ENCODE data around the gene TSNAX. TPM values are rescaled to one million over a fixed set of nuclear protein-coding genes. Genes with fewer than 3 reads are reported as not detected.

TSNAX gene
- total and polyA plus RNA-seq, 9 of the 15 experiments (the other 6 are each of a cell fraction or from before 2014, with no cell fraction given): 33.8 to 102 (median 61.2) TPM

DNA sequence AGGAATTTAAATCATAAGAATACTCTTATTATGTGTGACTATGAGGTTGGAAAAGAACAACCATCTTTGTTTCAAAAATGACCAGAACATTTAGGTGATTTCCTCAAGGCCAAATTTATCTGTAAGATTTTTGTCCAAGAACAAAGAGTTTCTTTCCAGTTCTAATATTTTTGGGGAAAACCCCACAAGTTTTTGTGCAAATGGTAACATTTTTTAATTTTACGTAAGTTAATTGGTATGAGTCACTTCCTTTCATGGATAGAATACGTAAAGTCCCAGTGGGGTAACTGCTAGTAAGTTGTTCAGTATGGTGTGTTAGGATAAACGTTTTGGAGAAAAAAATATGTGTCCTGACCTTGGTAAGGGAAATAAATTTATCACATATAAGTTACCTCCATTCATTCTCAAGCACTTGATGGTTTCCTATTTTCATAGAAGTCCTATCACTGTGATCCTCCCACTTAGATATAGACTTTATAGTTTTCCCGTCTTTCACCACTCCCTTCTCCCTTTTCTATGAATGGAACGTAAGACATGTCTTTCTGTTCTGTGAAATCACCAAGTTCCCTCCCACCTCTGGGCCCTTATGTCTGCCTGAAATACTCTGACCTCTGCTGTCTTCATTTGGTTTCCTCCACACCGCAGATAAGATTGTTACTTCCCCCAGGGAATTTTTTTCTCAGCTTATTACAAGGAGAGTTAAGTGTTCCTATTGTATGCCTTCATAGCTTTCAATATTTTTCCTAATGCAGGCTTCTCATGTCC is 34.9 kb upstream of the TSNAX start (continued):
- TF ChIP-seq, protein P1, sequence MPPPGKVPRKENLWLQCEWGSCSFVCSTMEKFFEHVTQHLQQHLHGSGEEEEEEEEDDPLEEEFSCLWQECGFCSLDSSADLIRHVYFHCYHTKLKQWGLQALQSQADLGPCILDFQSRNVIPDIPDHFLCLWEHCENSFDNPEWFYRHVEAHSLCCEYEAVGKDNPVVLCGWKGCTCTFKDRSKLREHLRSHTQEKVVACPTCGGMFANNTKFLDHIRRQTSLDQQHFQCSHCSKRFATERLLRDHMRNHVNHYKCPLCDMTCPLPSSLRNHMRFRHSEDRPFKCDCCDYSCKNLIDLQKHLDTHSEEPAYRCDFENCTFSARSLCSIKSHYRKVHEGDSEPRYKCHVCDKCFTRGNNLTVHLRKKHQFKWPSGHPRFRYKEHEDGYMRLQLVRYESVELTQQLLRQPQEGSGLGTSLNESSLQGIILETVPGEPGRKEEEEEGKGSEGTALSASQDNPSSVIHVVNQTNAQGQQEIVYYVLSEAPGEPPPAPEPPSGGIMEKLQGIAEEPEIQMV (tag; conservative IDR thresholded peaks at IDR 0.05; ENCODE audit: low read depth): 0 out of 2 replicates have a peak, but pooled peaks have one; percentile 7
- TF ChIP-seq CEBPG (CRISPR knock-in tag; IDR thresholded peaks at IDR 0.05) (no peak), CEBPG (tag; conservative IDR thresholded peaks at IDR 0.05 in 1 of 2, IDR thresholded peaks at IDR 0.05 in 1 of 2) (peak in 1 of 2 experiments; percentile 35; a peak in 1 of 4 replicates), FOXP1 (CRISPR knock-in tag; IDR thresholded peaks at IDR 0.05) (no peak), NFIX (CRISPR knock-in tag; IDR thresholded peaks at IDR 0.05; ENCODE audit: low read depth) (no peak), TEAD4 (IDR thresholded peaks at IDR 0.05; ENCODE audit: low read length) (no peak; the same call in 1 of the 2 replicates), TEAD4 (CRISPR knock-in tag; IDR thresholded peaks at IDR 0.05; ENCODE audit: borderline replicate concordance) (no peak), MTA3 (IDR thresholded peaks at IDR 0.05; ENCODE audit: borderline replicate concordance) (no peak), NR2C2 (CRISPR knock-in tag; IDR thresholded peaks at IDR 0.05) (no peak), NR2C2 (tag; IDR thresholded peaks at IDR 0.05) (0 out of 2 replicates have a peak, but pooled peaks have one; percentile 26), JUND (IDR thresholded peaks at IDR 0.05; ENCODE audit: borderline replicate concordance, low read depth, low read length) (no peak), JUND (tag; IDR thresholded peaks at IDR 0.05; ENCODE audit: borderline replicate concordance, low read depth, low read length) (peak; percentile 50; the same call in 1 of the 3 replicates), MEIS2 (IDR thresholded peaks at IDR 0.05; ENCODE audit: partially characterized antibody) (peak; percentile 30), MAZ (CRISPR knock-in tag; conservative IDR thresholded peaks at IDR 0.05 in 1 of 2, IDR thresholded peaks at IDR 0.05 in 1 of 2) (peak; percentile 31 to 51; a peak in 2 of 4 replicates), FOXK2 (conservative IDR thresholded peaks at IDR 0.05 in 1 of 2, IDR thresholded peaks at IDR 0.05 in 1 of 2; ENCODE audit: low read depth in 2 of 2) (0 out of 4 replicates have a peak, but pooled peaks of 1 of the 2 experiments have one; percentile 12), NCOR1 (IDR thresholded peaks at IDR 0.05) (peak; percentile 12; the same call in 1 of the 2 replicates), SOX6 (IDR thresholded peaks at IDR 0.05) (0 out of 2 replicates have a peak, but pooled peaks have one; percentile 18), HDAC3 (IDR thresholded peaks at IDR 0.05; ENCODE audit: borderline replicate concordance, partially characterized antibody) (no peak), ETV1 (tag; conservative IDR thresholded peaks at IDR 0.05; ENCODE audit: low read depth) (peak; percentile 30; the same call in 1 of the 2 replicates), POLR2H (tag; IDR thresholded peaks at IDR 0.05; ENCODE audit: low read depth) (0 out of 2 replicates have a peak, but pooled peaks have one; percentile 40), TCF7 (IDR thresholded peaks at IDR 0.05; ENCODE audit: borderline replicate concordance) (no peak), ZNF184 (CRISPR knock-in tag; IDR thresholded peaks at IDR 0.05) (no peak), ZNF311 (CRISPR knock-in tag; IDR thresholded peaks at IDR 0.05) (no peak)
- TF ChIP-seq, protein P2, sequence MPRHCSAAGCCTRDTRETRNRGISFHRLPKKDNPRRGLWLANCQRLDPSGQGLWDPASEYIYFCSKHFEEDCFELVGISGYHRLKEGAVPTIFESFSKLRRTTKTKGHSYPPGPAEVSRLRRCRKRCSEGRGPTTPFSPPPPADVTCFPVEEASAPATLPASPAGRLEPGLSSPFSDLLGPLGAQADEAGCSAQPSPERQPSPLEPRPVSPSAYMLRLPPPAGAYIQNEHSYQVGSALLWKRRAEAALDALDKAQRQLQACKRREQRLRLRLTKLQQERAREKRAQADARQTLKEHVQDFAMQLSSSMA (CRISPR knock-in tag; IDR thresholded peaks at IDR 0.05): no peak
- TF ChIP-seq, protein P3, sequence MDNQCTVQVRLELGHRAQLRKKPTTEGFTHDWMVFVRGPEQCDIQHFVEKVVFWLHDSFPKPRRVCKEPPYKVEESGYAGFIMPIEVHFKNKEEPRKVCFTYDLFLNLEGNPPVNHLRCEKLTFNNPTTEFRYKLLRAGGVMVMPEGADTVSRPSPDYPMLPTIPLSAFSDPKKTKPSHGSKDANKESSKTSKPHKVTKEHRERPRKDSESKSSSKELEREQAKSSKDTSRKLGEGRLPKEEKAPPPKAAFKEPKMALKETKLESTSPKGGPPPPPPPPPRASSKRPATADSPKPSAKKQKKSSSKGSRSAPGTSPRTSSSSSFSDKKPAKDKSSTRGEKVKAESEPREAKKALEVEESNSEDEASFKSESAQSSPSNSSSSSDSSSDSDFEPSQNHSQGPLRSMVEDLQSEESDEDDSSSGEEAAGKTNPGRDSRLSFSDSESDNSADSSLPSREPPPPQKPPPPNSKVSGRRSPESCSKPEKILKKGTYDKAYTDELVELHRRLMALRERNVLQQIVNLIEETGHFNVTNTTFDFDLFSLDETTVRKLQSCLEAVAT (IDR thresholded peaks at IDR 0.05): 0 out of 4 replicates have a peak, but pooled peaks of 1 of the 2 experiments have one; percentile 41
